SJSA1 (cell line): ENCODE results near the gene IL13RA2. TPM values are rescaled to one million over a fixed set of nuclear protein-coding genes. Genes with fewer than 3 reads are reported as not detected.

Source experiments
- DNase-seq, 2 experiments: peaks; one replicate each; pipeline ENCODE4 v3.0.0-alpha.2; 2015 to 2020; ENCODE audit warnings: low spot score in 2 of 2, low read depth in 1 of 2
- H3K27ac ChIP-seq: fragments of 250-450 bp; sonication (Bioruptor Pico); 2 replicates; pipeline ENCODE4 v1.5.1; 2020; ENCODE audit warnings: mild to moderate bottlenecking, moderate library complexity
- H3K27me3 ChIP-seq: fragments of 250-450 bp; sonication (Bioruptor Pico); replicated peaks from 2 replicates; pipeline ENCODE4 v1.5.1; 2020; ENCODE audit warnings: mild to moderate bottlenecking, moderate library complexity
- H3K36me3 ChIP-seq: fragments of 250-450 bp; sonication (Bioruptor Pico); 2 replicates; pipeline ENCODE4 v1.5.1; 2020; ENCODE audit warnings: mild to moderate bottlenecking
- H3K4me1 ChIP-seq: fragments of 250-450 bp; sonication (Bioruptor Pico); replicated peaks from 2 replicates; pipeline ENCODE4 v1.6.1; 2021; ENCODE audit warnings: mild to moderate bottlenecking
- H3K4me3 ChIP-seq: fragments of 250-450 bp; sonication (Bioruptor Pico); 2 replicates; pipeline ENCODE4 v1.5.1; 2020; ENCODE audit warnings: mild to moderate bottlenecking
- H3K9me3 ChIP-seq: fragments of 250-450 bp; sonication (Bioruptor Pico); replicated peaks from 2 replicates; pipeline ENCODE4 v1.5.1; 2020; ENCODE audit warnings: mild to moderate bottlenecking
- total RNA-seq: library from RNA; depleted of rRNA; stranded (reverse); fragments of >200 nt; shearing (Covaris generic); gene quantifications from 2 replicates; pipeline ENCODE4 v1.2.3, GENCODE V29; 2014

Gene IL13RA2
- total RNA-seq, 1 experiment from 2014 or later: not detected

- no peak for DNase-seq
- no peaks in the 10 kb centered on the region for H3K4me1 ChIP-seq
- H3K27me3 ChIP-seq: no peaks in the 10 kb centered on the region
- H3K27ac ChIP-seq: no peak overlapping the region
- no peak overlapping the region for H3K4me3 ChIP-seq
- no peaks in the 10 kb centered on the region for H3K9me3 ChIP-seq
- no peaks in the 10 kb centered on the region for H3K36me3 ChIP-seq
Observed at GRCh38 chrX:115023811-115024210, 6.4 kb upstream of the IL13RA2 start.

DNA sequence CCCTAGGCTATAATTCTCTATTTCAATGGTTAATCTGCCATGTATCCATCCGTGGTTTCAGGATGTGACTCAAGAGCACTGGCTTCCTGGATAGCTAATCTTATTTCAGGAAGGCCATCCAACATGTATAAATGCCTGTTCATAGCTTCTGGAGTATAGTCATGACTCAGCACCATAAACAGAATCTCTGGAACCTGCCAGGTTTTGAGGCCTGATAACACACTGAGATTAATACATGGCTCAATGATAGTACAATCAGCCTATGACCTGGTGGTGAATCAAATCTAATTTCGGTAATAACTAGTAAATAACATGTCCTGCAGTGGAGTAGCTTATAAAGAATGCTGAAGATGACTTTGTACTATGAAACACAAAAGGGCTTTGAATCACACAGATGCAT lies 5.7 kb upstream of the IL13RA2 start:
- H3K9me3 ChIP-seq: no peaks in the 10 kb centered on the region
- H3K4me3 ChIP-seq: no peak overlapping the region
- H3K36me3 ChIP-seq: no peaks in the 10 kb centered on the region
- no peaks in the 10 kb centered on the region for H3K27me3 ChIP-seq
- H3K27ac ChIP-seq: no peak overlapping the region
- H3K4me1 ChIP-seq: no peaks in the 10 kb centered on the region
- DNase-seq: no peak

DNA sequence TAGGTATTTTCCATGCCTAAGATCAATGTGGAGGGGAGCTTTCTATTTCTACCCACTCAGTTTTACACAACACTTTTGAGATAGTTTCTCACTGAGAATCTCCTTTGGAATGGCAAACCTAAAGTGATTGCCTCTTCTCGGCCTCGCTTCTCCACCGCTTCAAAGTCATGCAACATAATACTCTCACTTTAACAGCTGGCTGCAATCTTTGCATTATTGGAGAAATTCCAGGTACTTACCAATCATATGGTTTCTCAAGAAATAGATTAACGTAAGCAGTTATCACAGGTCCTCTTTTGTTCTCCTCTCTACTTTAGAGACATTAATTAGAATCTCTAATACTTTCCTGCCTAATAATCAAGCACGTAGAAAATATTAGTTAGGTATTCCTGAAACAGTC lies 3.7 kb upstream of the IL13RA2 start:
- Histone ChIP-seq H3K36me3 (no peaks in the 10 kb centered on the region), H3K27me3 (no peaks in the 10 kb centered on the region), H3K9me3 (no peaks in the 10 kb centered on the region), H3K27ac (no peak overlapping the region), H3K4me1 (no peaks in the 10 kb centered on the region), H3K4me3 (no peak overlapping the region)
- no peak for DNase-seq

GRCh38 chrX:115018944-115019343 lies 1.5 kb upstream of the IL13RA2 start:
- no peak overlapping the region for H3K4me3 ChIP-seq
- H3K9me3 ChIP-seq: no peaks in the 10 kb centered on the region
- no peaks in the 10 kb centered on the region for H3K4me1 ChIP-seq
- H3K36me3 ChIP-seq: no peaks in the 10 kb centered on the region
- DNase-seq: no peak
- H3K27me3 ChIP-seq: no peaks in the 10 kb centered on the region
- no peak overlapping the region for H3K27ac ChIP-seq

GRCh38 chrX:115018040-115018647 lies 728 bp upstream of the IL13RA2 start:
- no peaks in the 10 kb centered on the region for H3K9me3 ChIP-seq
- H3K36me3 ChIP-seq: no peaks in the 10 kb centered on the region
- H3K27me3 ChIP-seq: no peaks in the 10 kb centered on the region
- DNase-seq: no peak
- H3K4me3 ChIP-seq: no peak overlapping the region
- no peaks in the 10 kb centered on the region for H3K4me1 ChIP-seq
- H3K27ac ChIP-seq: no peak overlapping the region

DNA sequence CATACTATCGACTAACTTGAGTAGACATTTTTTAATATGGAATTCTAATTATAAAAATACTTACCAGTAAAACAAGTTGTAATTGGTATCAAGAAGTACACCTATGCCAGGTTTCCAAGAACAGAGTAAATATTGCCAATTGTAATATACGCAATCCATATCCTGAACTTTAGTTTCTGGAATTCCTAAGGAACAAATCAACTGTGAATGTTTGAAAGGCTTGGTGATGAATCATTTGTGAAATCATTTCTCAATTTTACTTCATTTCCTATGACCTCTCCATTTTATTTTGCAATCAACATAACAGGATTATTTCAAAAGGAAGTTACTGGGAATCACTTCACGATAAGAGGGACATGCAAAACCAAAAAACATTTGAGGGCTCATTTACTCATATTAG lies 3.7 kb downstream of the IL13RA2 start:
- Histone ChIP-seq H3K9me3 (no peaks in the 10 kb centered on the region), H3K27ac (no peak overlapping the region), H3K4me1 (no peaks in the 10 kb centered on the region), H3K36me3 (no peaks in the 10 kb centered on the region), H3K27me3 (no peaks in the 10 kb centered on the region), H3K4me3 (no peak overlapping the region)
- no peak for DNase-seq

DNA sequence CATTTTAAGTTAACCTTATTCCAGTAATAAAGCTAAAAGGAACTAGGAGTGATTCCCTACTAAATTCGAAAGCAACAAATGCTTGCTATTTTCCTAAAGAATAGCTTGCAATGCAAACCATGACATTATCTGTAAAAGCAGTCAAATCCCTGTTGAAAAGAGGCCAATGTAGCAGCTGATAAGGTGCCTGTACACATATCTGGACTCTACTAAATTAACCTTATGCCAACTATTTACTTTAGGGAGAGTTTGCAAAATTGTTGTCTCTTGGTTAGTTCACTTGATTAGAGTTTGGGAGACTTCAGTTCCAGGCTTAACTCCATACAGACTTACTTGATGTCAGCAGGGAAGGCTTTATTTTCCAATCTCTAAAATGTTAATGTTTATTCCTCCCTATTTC lies 6.0 kb downstream of the IL13RA2 start:
- H3K27me3 ChIP-seq: no peaks in the 10 kb centered on the region
- no peak overlapping the region for H3K4me3 ChIP-seq
- no peaks in the 10 kb centered on the region for H3K9me3 ChIP-seq
- no peaks in the 10 kb centered on the region for H3K36me3 ChIP-seq
- H3K27ac ChIP-seq: no peak overlapping the region
- H3K4me1 ChIP-seq: no peaks in the 10 kb centered on the region
- DNase-seq: no peak

- Histone ChIP-seq H3K4me1 (no peaks in the 10 kb centered on the region), H3K36me3 (no peaks in the 10 kb centered on the region), H3K27me3 (no peaks in the 10 kb centered on the region), H3K27ac (no peak overlapping the region), H3K9me3 (no peaks in the 10 kb centered on the region), H3K4me3 (no peak overlapping the region)
- DNase-seq: no peak
Observed at GRCh38 chrX:114999906-115000305, 17.5 kb downstream of the IL13RA2 start.

- Histone ChIP-seq H3K4me3 (no peak overlapping the region), H3K27ac (no peak overlapping the region), H3K27me3 (no peaks in the 10 kb centered on the region), H3K36me3 (no peaks in the 10 kb centered on the region), H3K4me1 (no peaks in the 10 kb centered on the region), H3K9me3 (no peaks in the 10 kb centered on the region)
- no peak for DNase-seq
Observed at GRCh38 chrX:114997779-114998178, 19.6 kb downstream of the IL13RA2 start.

GRCh38 chrX:114985967-114986592 lies 31.3 kb downstream of the IL13RA2 start:
- Histone ChIP-seq H3K36me3 (no peaks in the 10 kb centered on the region), H3K4me1 (no peaks in the 10 kb centered on the region), H3K4me3 (no peak overlapping the region), H3K27me3 (no peaks in the 10 kb centered on the region), H3K9me3 (no peaks in the 10 kb centered on the region), H3K27ac (no peak overlapping the region)
- DNase-seq: no peak

DNA sequence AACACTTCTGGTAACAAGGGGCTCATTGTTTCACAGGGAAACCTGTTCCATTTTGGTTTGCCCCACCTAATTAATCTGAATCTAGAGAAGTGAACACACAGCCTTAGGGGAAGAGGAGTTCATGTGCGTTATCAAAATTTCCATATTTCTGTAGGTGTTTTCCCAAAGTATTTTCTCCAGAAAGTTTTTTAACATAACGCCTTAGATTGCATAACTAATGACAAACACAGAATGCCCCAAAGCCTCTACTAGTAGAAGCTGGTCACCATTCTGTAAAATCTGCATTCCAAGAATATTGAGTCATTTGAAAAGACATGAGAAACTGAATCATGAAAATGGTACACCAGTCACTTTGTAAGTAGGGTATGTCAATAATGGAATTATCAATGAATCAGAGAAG lies 41.1 kb downstream of the IL13RA2 start:
- no peak overlapping the region for H3K27ac ChIP-seq
- H3K4me3 ChIP-seq: no peak overlapping the region
- DNase-seq: no peak
- no peaks in the 10 kb centered on the region for H3K9me3 ChIP-seq
- H3K4me1 ChIP-seq: no peaks in the 10 kb centered on the region
- no peaks in the 10 kb centered on the region for H3K27me3 ChIP-seq
- no peaks in the 10 kb centered on the region for H3K36me3 ChIP-seq

DNA sequence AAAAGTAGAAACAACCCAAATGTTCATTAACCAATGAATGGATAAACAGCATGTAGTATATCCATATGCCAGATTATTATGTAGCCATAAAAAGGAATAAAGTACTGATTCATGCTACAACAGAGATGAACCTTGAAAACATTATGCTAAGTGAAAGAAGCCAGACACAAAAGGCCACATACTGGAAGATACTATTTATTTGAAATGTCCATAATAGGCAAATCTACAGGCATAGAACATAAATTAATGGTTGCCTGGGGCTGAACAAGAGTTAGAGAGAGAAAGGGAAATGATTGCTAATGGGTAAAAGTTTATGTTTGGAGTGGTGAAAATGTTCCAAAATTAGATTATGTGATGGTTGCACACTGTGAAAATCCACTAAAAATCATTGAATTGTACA lies 44.4 kb downstream of the IL13RA2 start:
- no peak overlapping the region for H3K27ac ChIP-seq
- no peaks in the 10 kb centered on the region for H3K27me3 ChIP-seq
- no peak overlapping the region for H3K4me3 ChIP-seq
- no peaks in the 10 kb centered on the region for H3K36me3 ChIP-seq
- H3K9me3 ChIP-seq: no peaks in the 10 kb centered on the region
- DNase-seq: no peak
- H3K4me1 ChIP-seq: no peaks in the 10 kb centered on the region

- H3K9me3 ChIP-seq: no peaks in the 10 kb centered on the region
- H3K27me3 ChIP-seq: no peaks in the 10 kb centered on the region
- H3K4me3 ChIP-seq: no peak overlapping the region
- DNase-seq: no peak
- no peaks in the 10 kb centered on the region for H3K4me1 ChIP-seq
- no peaks in the 10 kb centered on the region for H3K36me3 ChIP-seq
- H3K27ac ChIP-seq: no peak overlapping the region
Observed at GRCh38 chrX:114970806-114971205, 46.6 kb downstream of the IL13RA2 start.

DNA sequence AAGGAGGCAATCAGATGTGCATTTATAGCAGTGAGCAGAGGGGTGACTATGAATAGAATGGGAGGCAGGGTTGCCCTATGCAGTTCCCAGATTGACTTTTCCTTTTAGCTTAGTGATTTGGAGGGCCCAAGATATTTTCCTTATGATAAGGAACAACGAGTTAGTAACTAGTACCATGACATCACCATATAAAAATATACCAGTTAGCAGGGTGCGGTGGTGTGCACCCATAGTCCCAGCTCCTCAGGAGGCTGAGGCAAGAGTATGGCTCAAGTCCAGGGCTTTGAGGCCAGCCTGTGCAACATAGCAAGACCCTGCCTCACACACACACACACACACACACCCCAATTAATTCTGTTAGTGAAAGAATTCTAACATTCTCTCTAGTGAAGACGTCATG lies 53.0 kb downstream of the IL13RA2 start:
- H3K36me3 ChIP-seq: no peaks in the 10 kb centered on the region
- no peaks in the 10 kb centered on the region for H3K4me1 ChIP-seq
- no peak overlapping the region for H3K4me3 ChIP-seq
- DNase-seq: no peak
- H3K27ac ChIP-seq: no peak overlapping the region
- no peaks in the 10 kb centered on the region for H3K27me3 ChIP-seq
- no peaks in the 10 kb centered on the region for H3K9me3 ChIP-seq

DNA sequence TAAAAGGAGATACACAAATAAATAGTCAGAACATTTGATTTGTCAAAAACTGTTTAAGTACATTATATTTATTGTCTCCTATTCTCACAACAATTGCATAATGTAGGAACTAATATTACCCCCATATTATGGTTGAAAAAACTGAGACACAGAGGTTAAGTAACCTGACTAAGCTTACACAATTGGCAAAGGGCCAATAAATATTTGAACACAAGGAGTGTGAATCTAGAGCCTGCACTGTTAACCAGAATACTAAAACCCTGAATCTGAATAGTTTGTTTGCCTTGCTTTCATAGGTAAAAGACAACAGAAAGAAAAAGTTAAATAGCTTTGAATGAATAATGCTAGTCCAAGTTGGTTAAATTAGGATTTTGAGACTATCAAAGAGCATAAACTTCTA lies 55.2 kb downstream of the IL13RA2 start:
- no peak overlapping the region for H3K27ac ChIP-seq
- no peaks in the 10 kb centered on the region for H3K27me3 ChIP-seq
- H3K4me3 ChIP-seq: no peak overlapping the region
- H3K9me3 ChIP-seq: no peaks in the 10 kb centered on the region
- H3K36me3 ChIP-seq: no peaks in the 10 kb centered on the region
- H3K4me1 ChIP-seq: no peaks in the 10 kb centered on the region
- no peak for DNase-seq
